ENCODE results near the gene NR2C1. TPM values are rescaled to one million over a fixed set of nuclear protein-coding genes. Genes with fewer than 3 reads are reported as not detected.

Gene NR2C1
- total RNA-seq, 1 donor = 26.8 TPM

- TF ChIP-seq CTCF (IDR thresholded peaks at IDR 0.05; ENCODE audit: insufficient read depth, low read depth, low read length) = no peak
- peak; percentile 62 for DNase-seq (ENCODE audit: low read depth)
- no peak overlapping the region for H3K4me3 ChIP-seq (ENCODE audit: low read depth, low read length)
These were observed 12.2 kb upstream of the NR2C1 start for GRCh38 chr12:95085612-95086011.

- peak; percentile 97 for DNase-seq (ENCODE audit: low read depth)
- H3K4me3 ChIP-seq (ENCODE audit: low read depth, low read length) = no peak overlapping the region
- TF ChIP-seq CTCF (IDR thresholded peaks at IDR 0.05; ENCODE audit: insufficient read depth, low read depth, low read length) = no peak
These were observed 10.5 kb upstream of the NR2C1 start for GRCh38 chr12:95083938-95084337.

- no peak for DNase-seq (ENCODE audit: low read depth)
- TF ChIP-seq CTCF (IDR thresholded peaks at IDR 0.05; ENCODE audit: insufficient read depth, low read depth, low read length) = no peak
- no peak overlapping the region for H3K4me3 ChIP-seq (ENCODE audit: low read depth, low read length)
These were observed 10.1 kb upstream of the NR2C1 start for GRCh38 chr12:95083471-95083870.

DNA sequence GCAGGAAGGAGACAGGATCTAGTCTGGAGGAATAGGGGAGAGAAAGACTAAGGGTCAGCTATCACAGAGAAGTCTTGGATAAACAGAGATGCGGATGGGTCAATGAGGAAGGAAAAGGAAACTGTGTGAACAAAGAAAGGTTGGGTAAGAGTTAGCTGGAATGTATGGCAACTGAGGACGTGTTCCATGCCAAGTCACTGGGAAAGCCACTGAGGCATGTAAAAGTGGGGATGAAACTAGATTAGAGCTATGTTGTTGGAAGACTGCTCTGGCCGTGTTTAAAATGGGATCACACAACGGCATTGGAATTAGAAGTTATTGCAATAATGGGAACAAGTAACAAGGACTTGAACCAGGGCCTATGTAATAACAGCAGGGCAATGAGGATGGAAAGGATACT is 3.9 kb upstream of the NR2C1 start:
- no peak for DNase-seq (ENCODE audit: low read depth)
- no peak overlapping the region for H3K4me3 ChIP-seq (ENCODE audit: low read depth, low read length)
- TF ChIP-seq CTCF (IDR thresholded peaks at IDR 0.05; ENCODE audit: insufficient read depth, low read depth, low read length) = no peak

- peak; percentile 26 for DNase-seq (ENCODE audit: low read depth)
- no peak overlapping the region for H3K4me3 ChIP-seq (ENCODE audit: low read depth, low read length)
- no peak for TF ChIP-seq CTCF (IDR thresholded peaks at IDR 0.05; ENCODE audit: insufficient read depth, low read depth, low read length)
These were observed 1.3 kb upstream of the NR2C1 start for GRCh38 chr12:95074766-95075165.

DNA sequence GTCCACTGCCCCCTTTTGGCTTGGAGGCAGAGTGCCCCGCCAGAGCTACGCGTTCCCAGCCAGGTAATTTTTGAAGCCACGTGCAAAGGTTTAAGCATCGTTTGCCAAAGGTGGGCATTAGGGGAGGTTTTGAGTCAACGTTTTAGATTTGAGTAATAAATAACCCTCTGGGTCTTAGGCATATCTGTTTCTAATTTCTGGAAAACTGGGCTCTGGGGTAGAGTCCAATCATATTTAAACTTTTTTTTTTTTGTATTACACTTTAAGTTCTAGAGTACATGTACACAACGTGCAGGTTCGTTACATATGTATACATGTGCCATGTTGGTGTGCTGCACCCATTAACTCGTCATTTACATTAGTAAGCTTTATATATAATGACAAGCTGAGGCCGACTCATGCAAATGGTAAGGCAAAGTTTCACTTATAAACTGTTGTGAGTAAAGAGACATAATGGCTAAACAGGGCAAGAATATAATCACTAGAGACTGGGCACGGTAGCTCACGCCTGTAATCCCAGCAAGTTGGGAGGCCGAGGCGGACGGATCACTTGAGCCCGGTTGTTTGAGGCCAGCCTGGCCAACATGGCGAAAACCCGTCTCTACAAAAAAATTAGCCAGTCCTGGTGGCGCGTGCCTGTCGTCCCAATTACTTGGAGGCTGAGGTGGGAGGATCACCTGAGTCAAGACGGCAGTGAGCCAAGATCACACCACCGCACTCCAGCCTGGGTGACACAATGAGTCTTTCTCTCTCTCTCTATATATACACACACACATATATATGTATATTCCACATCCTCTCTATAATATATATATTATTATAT is 491 bp upstream of the NR2C1 start:
- peak; percentile 84 for TF ChIP-seq CTCF (IDR thresholded peaks at IDR 0.05; ENCODE audit: insufficient read depth, low read depth, low read length)
- peak overlapping the region; percentile 87 for H3K4me3 ChIP-seq (ENCODE audit: low read depth, low read length)
- no peak for DNase-seq (ENCODE audit: low read depth)

- H3K4me3 ChIP-seq (ENCODE audit: low read depth, low read length) = no peak overlapping the region
- TF ChIP-seq CTCF (IDR thresholded peaks at IDR 0.05; ENCODE audit: insufficient read depth, low read depth, low read length) = no peak
- DNase-seq (ENCODE audit: low read depth) = no peak
These were observed 3.0 kb downstream of the NR2C1 start for GRCh38 chr12:95070378-95070777.
